Neutrophil (primary cell): Measurements from ENCODE around the gene ZNF75A.

Source experiments
- H3K27ac ChIP-seq: fragments of 200-600 bp; sonication (generic); 2 replicates; pipeline ENCODE4 v1.5.1; 2016; ENCODE audit warnings: mild to moderate bottlenecking, moderate library complexity
- H3K27me3 ChIP-seq: fragments of 200-600 bp; sonication (generic); 2 replicates; pipeline ENCODE4 v1.6.0; 2016; ENCODE audit warnings: mild to moderate bottlenecking
- H3K36me3 ChIP-seq: fragments of 200-600 bp; sonication (generic); 2 replicates; pipeline ENCODE4 v1.5.1; 2017
- H3K4me1 ChIP-seq, 2 experiments: fragments of 200-600 bp in 1 of 2; sonication (generic) in 1 of 2; 1 replicate in 1 of 2; 2 replicates in 1 of 2; pipeline versions ENCODE4 v1.5.1 to v1.6.1; 2013 to 2016; ENCODE audit warnings: low read depth in 1 of 2, low read length in 1 of 2, mild to moderate bottlenecking in 1 of 2, moderate library complexity in 1 of 2; ENCODE audit not compliant: control insufficient read depth in 1 of 2, insufficient read depth in 1 of 2
- H3K4me3 ChIP-seq, 2 experiments: fragments of 200-600 bp in 1 of 2; sonication (generic) in 1 of 2; 1 replicate in 1 of 2; 2 replicates in 1 of 2; pipeline ENCODE4 v1.5.1; 2013 to 2016; ENCODE audit warnings: low read depth in 1 of 2, low read length in 1 of 2, mild to moderate bottlenecking in 1 of 2, moderate library complexity in 1 of 2
- H3K9me3 ChIP-seq: fragments of 200-600 bp; sonication (generic); 2 replicates; pipeline ENCODE4 v1.5.1; 2016
- CTCF ChIP-seq: fragments of 200-600 bp; sonication (generic); IDR thresholded peaks from 2 replicates; pipeline ENCODE4 v1.5.1; 2016; ENCODE audit warnings: antibody characterized with exemption

The ZNF75A gene

GRCh38 chr16:3321816-3322215 lies 16.5 kb downstream of the ZNF75A start:
- peaks cover 30% of the 10 kb centered on the region for H3K9me3 ChIP-seq

GRCh38 chr16:3327514-3327913 lies 22.2 kb downstream of the ZNF75A start:
- TF ChIP-seq CTCF: no peak
- Histone ChIP-seq H3K4me3 (no peak overlapping the region), H3K27me3 (peaks cover 7% of the 10 kb centered on the region), H3K27ac (no peak overlapping the region), H3K4me1 (no peaks in the 10 kb centered on the region), H3K9me3 (no peaks in the 10 kb centered on the region), H3K36me3 (no peaks in the 10 kb centered on the region)

More at GRCh38 chr16:3321816-3322215, 16.5 kb downstream of the ZNF75A start:
- Histone ChIP-seq H3K4me1 (no peaks in the 10 kb centered on the region), H3K27ac (no peak overlapping the region), H3K36me3 (no peaks in the 10 kb centered on the region), H3K4me3 (no peak overlapping the region), H3K27me3 (peaks cover 7% of the 10 kb centered on the region)
- no peak for TF ChIP-seq CTCF

GRCh38 chr16:3328104-3328503 lies 22.8 kb downstream of the ZNF75A start:
- H3K9me3 ChIP-seq: no peaks in the 10 kb centered on the region
- H3K27me3 ChIP-seq: peaks cover 7% of the 10 kb centered on the region
- no peak overlapping the region for H3K4me3 ChIP-seq
- H3K36me3 ChIP-seq: no peaks in the 10 kb centered on the region
- H3K27ac ChIP-seq: no peak overlapping the region
- H3K4me1 ChIP-seq: no peaks in the 10 kb centered on the region
- TF ChIP-seq CTCF: no peak

- no peaks in the 10 kb centered on the region for H3K4me1 ChIP-seq
- peaks cover 7% of the 10 kb centered on the region for H3K27me3 ChIP-seq
- H3K36me3 ChIP-seq: no peaks in the 10 kb centered on the region
- H3K27ac ChIP-seq: no peak overlapping the region
- TF ChIP-seq CTCF: no peak
- H3K9me3 ChIP-seq: no peaks in the 10 kb centered on the region
- no peak overlapping the region for H3K4me3 ChIP-seq
Observed at GRCh38 chr16:3328643-3329042, 23.3 kb downstream of the ZNF75A start.

GRCh38 chr16:3346041-3346440 lies 40.7 kb downstream of the ZNF75A start:
- Histone ChIP-seq H3K9me3 (no peaks in the 10 kb centered on the region), H3K27ac (no peak overlapping the region), H3K27me3 (peaks cover 25% of the 10 kb centered on the region), H3K4me3 (no peak overlapping the region), H3K4me1 (no peaks in the 10 kb centered on the region), H3K36me3 (no peaks in the 10 kb centered on the region)
- TF ChIP-seq CTCF: no peak

- Histone ChIP-seq H3K9me3 (no peaks in the 10 kb centered on the region), H3K4me3 (no peak overlapping the region), H3K27me3 (peaks cover 16% of the 10 kb centered on the region), H3K4me1 (no peaks in the 10 kb centered on the region), H3K27ac (no peak overlapping the region), H3K36me3 (no peaks in the 10 kb centered on the region)
- TF ChIP-seq CTCF: no peak
Observed at GRCh38 chr16:3347586-3347985, 42.3 kb downstream of the ZNF75A start.
